Posterior vena cava (tissue), 2 donors: ENCODE results near the gene LRRFIP2. TPM values are rescaled to one million over a fixed set of nuclear protein-coding genes. Genes with fewer than 3 reads are reported as not detected.

Experiments used
- total RNA-seq, 2 donors: library from RNA; stranded (reverse); fragmentation: NEBNext Ultra II Directional; extraction: Animal tissue kit (Norgen Biotek cat#: 25700); gene quantifications; one replicate each; pipeline ENCODE4 v1.2.1, GENCODE V29; 2021
- donor health status: DM: yes; HTN: yes; CAD: no.
- donor health status: DM: yes; HTN: yes; CAD: no.

The LRRFIP2 gene
- total RNA-seq, 2 donors from 2014 or later = 48.0 to 57.2 TPM

Other genes starting within 250 kb of the LRRFIP2 start
- 10 to 100 TPM; 13.9 to 23.5 TPM for gene TRANK1, start 229.5 kb downstream of the LRRFIP2 start, total RNA-seq
- gene EPM2AIP1, start 181.5 kb downstream of the LRRFIP2 start, total RNA-seq = 10 to 100 TPM; 15.3 to 19.9 TPM
- 10 to 100 TPM; 24.2 to 26.9 TPM for gene MLH1, start 181.1 kb downstream of the LRRFIP2 start, total RNA-seq
- 100 to 1,000 TPM in 1 of 2 donors, 10 to 100 TPM in 1; 96.7 to 144 TPM for gene GOLGA4, start 68.7 kb upstream of the LRRFIP2 start, total RNA-seq